GM13977 (cell line): ENCODE measurements around the gene LRIT2.

Experiments used
- DNase-seq: peaks from one replicate; pipeline ENCODE4 v3.0.0; 2012; ENCODE audit warnings: low spot score
- in situ Hi-C: fragments of 300-500 bp; cut with MboI; formaldehyde crosslinking; loops from one replicate; pipeline ENCODE4 v1.12.0; 2022; ENCODE audit warnings: low sequenced_read_pairs, low pct_unique_long_range_greater_than_20kb, mixed read lengths, inconsistent platforms; ENCODE audit not compliant: unreplicated experiment
- TF ChIP-seq, protein P1 (sequence below): IDR thresholded peaks from 2 replicates; pipeline ENCODE4 v1.5.1; 2012; ENCODE audit warnings: mild to moderate bottlenecking, control low read depth; ENCODE audit not compliant: insufficient read depth; ENCODE audit errors: extremely low read depth, missing control alignments

The LRIT2 gene

DNA sequence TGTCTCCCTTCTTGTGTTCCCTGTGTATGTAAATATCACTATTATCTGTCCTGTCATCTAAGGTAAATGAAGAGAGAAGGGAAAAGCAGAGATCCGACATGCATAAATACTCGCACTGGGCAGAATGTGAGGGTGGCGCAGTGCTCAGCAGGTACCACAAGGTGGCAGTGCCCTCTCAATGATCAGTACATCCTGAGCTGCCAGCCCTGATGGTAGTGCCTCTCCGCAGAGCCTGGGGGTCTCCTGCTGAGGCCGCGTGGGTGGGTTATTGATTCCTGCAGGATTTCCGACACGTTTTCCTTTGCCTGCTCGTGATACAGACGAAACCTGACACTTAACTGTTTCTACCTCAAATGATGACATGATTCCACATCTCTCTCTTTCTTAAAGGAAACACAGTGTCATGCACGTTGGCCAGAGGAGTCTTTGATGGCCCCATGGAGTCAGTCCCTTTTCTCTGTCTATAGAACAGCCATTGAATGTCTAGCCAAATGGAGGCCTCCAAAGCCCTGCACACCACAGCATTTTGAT is 39.3 kb upstream of the LRIT2 start:
- TF ChIP-seq, protein P1, sequence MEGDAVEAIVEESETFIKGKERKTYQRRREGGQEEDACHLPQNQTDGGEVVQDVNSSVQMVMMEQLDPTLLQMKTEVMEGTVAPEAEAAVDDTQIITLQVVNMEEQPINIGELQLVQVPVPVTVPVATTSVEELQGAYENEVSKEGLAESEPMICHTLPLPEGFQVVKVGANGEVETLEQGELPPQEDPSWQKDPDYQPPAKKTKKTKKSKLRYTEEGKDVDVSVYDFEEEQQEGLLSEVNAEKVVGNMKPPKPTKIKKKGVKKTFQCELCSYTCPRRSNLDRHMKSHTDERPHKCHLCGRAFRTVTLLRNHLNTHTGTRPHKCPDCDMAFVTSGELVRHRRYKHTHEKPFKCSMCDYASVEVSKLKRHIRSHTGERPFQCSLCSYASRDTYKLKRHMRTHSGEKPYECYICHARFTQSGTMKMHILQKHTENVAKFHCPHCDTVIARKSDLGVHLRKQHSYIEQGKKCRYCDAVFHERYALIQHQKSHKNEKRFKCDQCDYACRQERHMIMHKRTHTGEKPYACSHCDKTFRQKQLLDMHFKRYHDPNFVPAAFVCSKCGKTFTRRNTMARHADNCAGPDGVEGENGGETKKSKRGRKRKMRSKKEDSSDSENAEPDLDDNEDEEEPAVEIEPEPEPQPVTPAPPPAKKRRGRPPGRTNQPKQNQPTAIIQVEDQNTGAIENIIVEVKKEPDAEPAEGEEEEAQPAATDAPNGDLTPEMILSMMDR: peak; percentile 98
- in situ Hi-C loops: loop anchor here (10.0 kb wide), 1 partner anchor 280 kb away; no protein-coding TSS in a partner anchor
- peak; percentile 70 for DNase-seq

DNA sequence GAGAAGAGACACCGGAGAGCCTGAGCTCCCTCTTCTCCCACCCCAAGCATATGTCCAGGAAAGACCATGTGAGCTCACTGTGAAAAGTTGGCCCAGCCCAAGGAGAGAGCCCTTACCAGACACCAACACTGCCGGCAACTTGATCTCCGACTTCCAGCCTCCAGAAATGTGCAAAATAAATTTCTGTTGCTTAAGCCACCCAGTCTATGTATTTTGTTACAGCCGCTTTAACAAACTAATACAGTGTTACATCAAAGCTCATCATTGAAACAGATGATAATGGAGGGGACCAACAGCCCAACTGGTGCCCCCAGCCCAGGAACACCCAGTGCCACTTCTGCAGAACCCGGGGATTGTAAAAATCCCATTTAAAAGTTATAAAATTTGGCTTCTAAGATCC is 38.4 kb upstream of the LRIT2 start:
- in situ Hi-C loops: loop anchor here (10.0 kb wide), 1 partner anchor 281 kb away; no protein-coding TSS in a partner anchor
- DNase-seq: no peak
- TF ChIP-seq, protein P1: no peak

DNA sequence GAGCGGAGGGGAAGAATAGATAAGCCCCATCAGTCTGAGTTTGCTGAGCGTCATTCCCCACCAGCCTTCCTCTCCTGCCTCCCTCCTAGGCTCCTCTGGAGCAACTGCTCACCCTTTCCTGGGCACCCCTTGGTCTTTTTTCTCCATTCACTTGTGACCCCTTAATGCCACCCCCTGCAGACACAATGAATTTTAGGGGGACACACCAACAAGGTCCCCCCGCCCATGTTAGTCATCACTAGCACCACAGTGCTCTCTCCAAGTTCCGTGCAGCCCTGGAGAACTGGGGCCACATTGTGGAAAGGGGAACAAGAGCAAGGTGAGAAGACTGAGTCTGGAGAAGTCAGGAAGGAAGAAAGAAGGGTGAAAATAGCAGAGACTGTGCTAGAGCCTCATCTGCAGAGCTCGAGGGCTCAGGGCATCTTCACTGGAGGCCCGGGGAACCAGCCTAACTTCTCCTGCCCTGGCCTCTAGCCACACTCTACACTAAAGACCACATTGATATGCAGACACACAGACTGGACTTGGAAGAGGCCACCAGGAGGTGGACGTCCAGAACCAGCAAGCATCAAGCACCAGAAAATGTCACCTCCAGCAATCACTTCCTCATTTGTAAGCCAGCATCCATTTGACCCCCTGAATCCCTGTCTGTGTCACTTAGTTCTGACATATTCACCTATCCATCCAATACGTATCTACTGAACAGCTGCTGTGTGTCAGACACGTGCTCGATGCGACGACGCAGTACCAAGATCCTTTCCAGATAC is 37.0 kb upstream of the LRIT2 start:
- in situ Hi-C loops: loop anchor here (10.0 kb wide), 1 partner anchor 282 kb away; no protein-coding TSS in a partner anchor
- no peak for DNase-seq
- TF ChIP-seq, protein P1: no peak

DNA sequence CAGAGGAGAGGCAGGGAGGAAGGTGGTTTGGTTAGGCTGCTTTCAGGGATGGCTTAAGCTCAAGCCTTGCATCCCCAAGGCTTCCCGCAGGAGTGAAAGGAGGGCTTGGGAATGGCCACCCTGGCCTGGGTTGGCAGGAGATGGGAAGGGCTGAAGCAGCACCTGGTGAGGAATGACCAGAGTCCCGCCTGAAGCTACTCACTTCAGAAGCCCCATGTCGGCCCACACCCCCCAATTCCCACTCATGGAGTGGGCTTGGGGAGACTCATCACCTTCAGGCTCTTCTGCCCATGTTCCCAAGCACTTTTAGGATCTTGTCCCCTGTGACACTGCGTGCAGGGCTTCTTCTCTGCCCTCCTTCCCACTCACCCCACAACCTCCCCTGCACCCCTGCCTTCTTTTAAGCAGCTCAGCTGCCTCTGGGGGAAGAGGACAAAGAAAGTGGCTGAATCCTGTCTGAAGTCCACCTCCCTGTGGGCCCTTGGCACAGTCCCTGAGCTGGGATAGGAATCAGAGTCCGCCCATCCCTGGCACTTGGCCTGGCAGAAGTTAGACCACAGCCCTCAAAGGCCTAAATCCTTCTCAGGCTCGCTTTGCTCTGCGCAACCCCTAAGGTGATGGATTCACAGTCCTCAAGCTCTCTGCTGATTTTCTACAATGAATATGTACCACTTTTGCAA is 36.0 kb upstream of the LRIT2 start:
- in situ Hi-C loops: loop anchor here (10.0 kb wide), 1 partner anchor 283 kb away; no protein-coding TSS in a partner anchor
- DNase-seq: no peak
- TF ChIP-seq, protein P1: no peak

DNA sequence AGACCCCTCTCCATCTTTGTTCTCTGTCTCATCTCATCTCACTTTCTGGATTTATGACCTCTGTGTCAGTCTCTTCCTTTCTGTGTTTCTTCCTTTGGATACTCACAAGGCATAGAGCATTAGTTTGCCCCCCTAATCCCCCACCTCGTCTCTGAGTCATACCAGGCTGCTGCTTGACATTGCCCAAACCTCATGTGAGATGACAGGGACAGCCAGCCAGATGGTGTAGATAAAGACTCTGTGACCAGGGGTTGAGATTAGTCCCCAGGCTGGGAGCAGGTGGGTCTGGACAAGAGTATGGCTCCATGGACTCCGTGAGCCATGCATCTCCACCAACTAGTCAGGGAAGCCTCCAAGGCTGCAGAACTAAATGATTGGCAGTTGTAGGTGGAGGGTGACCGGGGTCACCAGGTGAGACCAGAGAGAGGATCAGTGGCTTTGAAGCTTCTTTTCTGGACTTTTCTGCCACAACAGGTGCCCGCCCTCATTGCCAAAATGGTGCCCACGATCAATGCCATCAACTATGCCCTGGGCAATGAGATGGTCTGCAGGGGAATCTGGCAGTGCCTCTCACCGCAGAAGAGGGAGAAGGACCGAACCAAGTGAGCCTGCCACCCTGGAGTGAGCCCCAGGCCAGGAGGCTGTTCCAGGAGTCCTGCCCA is 32.8 kb upstream of the LRIT2 start:
- no peak for DNase-seq
- in situ Hi-C loops: no loop called here
- TF ChIP-seq, protein P1: no peak

DNA sequence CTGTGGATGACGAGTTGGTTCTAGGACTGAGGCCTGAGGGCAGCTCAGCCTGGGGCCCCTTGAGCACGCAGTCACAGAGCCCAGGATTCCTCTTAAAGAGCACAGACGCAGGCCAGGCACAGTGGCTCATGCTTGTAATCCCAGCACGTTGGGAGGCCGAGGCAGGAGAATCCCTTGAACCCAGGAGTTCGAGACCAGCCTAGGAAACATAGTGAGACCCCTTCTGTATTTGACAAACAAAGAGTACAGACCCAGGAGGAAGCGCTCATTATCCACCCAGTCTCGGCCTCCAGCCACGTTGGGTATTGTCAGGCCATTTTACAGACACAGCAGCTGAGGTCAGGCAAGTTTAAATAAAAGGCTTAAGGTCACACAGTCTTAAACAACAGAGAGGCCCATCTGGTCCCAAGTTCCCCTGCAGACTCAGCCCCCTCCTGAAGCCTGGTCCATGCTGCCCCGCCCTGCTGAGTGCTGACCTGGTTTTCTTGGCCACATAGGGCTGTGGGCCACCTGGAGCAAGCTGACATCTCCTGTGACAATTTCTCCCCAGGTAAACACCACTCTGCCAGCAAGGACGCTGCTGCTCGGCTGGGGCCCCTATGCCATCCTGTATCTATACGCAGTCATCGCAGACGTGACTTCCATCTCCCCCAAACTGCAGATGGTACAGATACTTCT is 32.1 kb upstream of the LRIT2 start:
- in situ Hi-C loops: no loop called here
- DNase-seq: no peak
- TF ChIP-seq, protein P1: no peak
